Subcutaneous abdominal adipose tissue (tissue), 5 donors: Measurements from ENCODE around the gene RAB15.

Source experiments
- H3K27ac ChIP-seq: one replicate; pipeline ENCODE4 v1.7.0; 2013; ENCODE audit warnings: low read depth, mild to moderate bottlenecking, inconsistent platforms, low read length, moderate library complexity
- H3K27me3 ChIP-seq, 5 donors: one replicate each; pipeline ENCODE4 v1.7.0; 2013; ENCODE audit warnings: low read length in 5 of 5, inconsistent platforms in 1 of 5; ENCODE audit not compliant: control insufficient read depth in 5 of 5, insufficient read depth in 4 of 5
- H3K36me3 ChIP-seq, 5 donors: one replicate each; pipeline ENCODE4 v1.7.0; 2013; ENCODE audit warnings: low read length in 5 of 5; ENCODE audit not compliant: control insufficient read depth in 5 of 5, insufficient read depth in 5 of 5
- H3K4me1 ChIP-seq, 5 donors: one replicate each; pipeline ENCODE4 v1.7.0; 2013; ENCODE audit warnings: low read length in 5 of 5, mild to moderate bottlenecking in 3 of 5, moderate library complexity in 1 of 5; ENCODE audit not compliant: control insufficient read depth in 5 of 5, insufficient read depth in 5 of 5
- H3K4me3 ChIP-seq, 5 donors: one replicate each; pipeline ENCODE4 v1.7.0; 2013; ENCODE audit warnings: low read length in 5 of 5, low read depth in 1 of 5
- H3K9ac ChIP-seq, 5 donors: one replicate each; pipeline ENCODE4 v1.7.0; 2013; ENCODE audit warnings: low read length in 5 of 5, mild to moderate bottlenecking in 4 of 5, moderate library complexity in 3 of 5
- H3K9me3 ChIP-seq, 5 donors: one replicate each; pipeline ENCODE4 v1.7.0; 2013; ENCODE audit warnings: low read length in 5 of 5; ENCODE audit not compliant: control insufficient read depth in 5 of 5
- donor health status: healthy.
- donor health status: healthy.
- donor health status: healthy.
- donor health status: healthy.
- donor health status: healthy.

RAB15 gene

DNA sequence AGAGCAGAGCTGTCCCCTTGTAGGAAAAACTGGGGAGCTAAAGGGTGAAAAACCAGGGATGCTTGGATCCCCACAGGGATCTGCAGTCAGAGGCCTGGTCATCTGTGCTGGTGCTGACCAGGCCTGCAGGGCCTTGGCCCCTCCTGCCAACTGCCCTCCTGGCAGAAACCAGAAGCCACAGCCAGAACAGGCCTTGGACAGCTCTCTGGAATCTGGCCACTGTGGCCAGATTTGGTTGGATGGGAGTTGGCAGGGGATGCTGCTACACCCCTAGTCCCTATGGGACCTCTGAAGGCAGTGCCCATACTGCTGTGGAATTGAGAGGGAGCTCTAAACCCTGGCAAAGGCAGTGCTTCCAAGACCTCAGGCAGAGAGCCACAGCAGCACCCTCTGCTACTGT, 20.4 kb downstream of the RAB15 start:
- no peak overlapping the region for H3K27ac ChIP-seq
- no peak overlapping the region for H3K9ac ChIP-seq
- no peaks in the 10 kb centered on the region for H3K9me3 ChIP-seq
- no peaks in the 10 kb centered on the region for H3K27me3 ChIP-seq
- H3K36me3 ChIP-seq: peaks cover 0 to 34% (median 7%) of the 10 kb centered on the region in 5 donors
- no peaks in the 10 kb centered on the region for H3K4me1 ChIP-seq
- no peak overlapping the region for H3K4me3 ChIP-seq

DNA sequence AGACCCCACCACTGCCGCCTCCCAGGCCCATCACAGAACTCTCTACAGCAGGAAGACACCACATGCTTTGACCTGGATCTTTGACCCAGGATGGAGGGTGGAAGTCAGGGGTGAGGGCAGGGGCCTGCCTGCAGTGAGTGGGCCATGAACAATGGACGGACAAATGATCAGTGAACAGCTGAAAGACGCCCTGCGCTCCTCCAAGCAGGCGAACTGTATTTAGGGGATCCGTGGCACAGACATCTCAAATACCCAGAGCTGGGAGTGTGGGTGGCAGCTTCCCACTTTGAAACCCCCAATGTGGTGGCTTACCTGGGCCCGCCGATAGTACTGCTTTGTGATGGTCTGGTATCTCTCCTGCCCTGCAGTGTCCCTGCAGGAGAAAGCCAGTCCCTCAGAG, 20.8 kb downstream of the RAB15 start:
- Histone ChIP-seq H3K9me3 (no peaks in the 10 kb centered on the region), H3K9ac (no peak overlapping the region), H3K4me3 (no peak overlapping the region), H3K27me3 (no peaks in the 10 kb centered on the region), H3K4me1 (no peaks in the 10 kb centered on the region), H3K36me3 (peaks cover 0 to 35% (median 7%) of the 10 kb centered on the region in 5 donors), H3K27ac (no peak overlapping the region)

DNA sequence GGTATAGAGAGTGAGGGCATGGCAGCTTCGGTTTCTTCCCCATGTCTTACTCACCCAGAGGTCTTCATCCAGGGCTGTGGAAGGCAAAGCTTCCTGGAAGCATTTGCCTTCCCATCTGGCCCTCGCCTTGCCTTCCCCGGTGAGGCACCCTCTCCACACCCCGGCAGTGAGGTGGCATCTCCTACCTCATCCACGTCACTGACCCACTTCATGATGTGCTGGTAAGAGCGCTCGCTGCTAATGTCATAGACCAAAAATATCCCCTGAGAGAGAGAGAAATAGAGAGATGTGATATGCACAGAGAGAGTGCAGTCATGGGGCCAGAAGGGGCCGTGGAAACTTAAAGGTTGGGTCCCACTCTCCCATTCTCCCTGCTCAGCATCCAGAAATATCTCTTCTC, 21.2 kb downstream of the RAB15 start:
- no peak overlapping the region for H3K27ac ChIP-seq
- H3K4me1 ChIP-seq: no peaks in the 10 kb centered on the region
- no peaks in the 10 kb centered on the region for H3K27me3 ChIP-seq
- H3K36me3 ChIP-seq: peaks cover 0 to 39% (median 7%) of the 10 kb centered on the region in 5 donors
- H3K4me3 ChIP-seq: no peak overlapping the region
- H3K9ac ChIP-seq: no peak overlapping the region
- H3K9me3 ChIP-seq: no peaks in the 10 kb centered on the region

DNA sequence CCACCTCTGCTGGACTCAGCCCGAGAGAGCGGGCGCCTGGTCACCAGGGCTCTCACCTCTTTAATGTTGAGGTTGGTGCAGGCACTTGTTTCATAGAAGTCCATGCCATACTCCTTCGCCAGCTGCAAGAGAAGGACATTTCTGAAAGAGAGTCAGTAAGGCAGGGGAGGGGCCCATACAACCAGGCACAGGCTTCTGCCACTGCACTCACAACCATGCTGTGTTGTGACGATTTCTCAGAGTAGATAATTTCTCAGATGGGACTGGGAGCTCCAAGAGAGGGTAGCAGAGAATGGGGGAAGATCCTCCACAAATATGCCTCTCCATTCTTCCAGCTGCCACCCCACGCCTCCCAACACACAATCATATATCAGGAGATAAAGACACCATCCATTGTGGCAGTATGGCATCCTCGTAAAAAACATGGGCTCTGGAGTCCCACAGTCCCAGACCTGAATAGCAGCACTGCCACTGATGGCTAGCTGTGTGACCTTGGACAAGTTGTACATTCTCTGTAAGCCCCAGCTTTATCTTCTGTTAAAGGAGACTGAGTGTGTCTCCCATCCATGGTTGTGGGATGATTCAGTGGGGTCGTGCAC, 23.4 kb downstream of the RAB15 start:
- Histone ChIP-seq H3K27me3 (no peaks in the 10 kb centered on the region), H3K36me3 (peaks cover 0 to 38% (median 14%) of the 10 kb centered on the region in 5 donors), H3K9ac (no peak overlapping the region), H3K9me3 (no peaks in the 10 kb centered on the region), H3K27ac (no peak overlapping the region), H3K4me3 (no peak overlapping the region), H3K4me1 (peaks cover 0 to 3% (median 0%) of the 10 kb centered on the region in 5 donors)

DNA sequence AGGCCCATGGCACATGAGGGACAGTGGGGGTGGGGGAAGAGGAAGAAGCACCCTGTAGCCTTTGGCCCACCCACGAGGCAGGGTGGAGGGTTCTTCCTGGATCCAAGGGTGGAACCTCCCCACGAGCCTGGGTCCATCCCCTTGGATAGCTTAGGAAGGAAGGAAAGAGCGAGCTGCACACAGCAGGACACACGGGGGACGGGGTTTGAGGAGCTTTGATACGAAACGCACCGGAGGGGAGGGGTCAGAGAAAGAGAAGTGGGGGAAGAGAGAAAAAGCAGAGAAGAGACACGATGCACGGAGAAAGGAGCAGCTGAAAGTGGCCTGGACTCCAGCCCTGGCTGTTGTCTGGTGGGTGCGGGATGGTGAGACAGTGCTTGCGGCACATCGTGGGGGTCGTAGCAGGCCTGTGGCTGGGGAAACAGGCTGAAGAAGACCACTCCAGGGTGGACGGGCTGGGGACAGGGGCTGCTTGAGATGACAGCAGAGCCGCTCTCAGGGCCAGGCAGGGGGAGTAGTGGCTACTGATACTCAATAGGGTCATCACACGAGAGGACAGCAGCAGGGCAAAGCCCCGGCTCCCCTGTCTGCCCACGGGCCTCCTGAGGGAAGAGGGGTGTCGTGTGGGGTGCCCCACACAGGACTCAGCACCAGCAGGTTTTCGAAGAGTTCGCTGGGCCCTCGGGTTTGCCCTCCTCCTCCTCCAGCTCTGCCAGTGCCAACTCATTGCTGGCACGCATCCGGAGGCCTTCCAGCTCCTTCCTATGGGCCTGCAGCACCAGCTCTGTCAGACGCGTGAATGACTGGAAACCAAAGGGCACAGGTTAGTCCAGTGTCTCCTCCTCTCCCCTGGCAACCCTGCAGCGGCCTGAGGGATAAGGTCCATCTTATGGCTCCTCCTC, 24.2 kb downstream of the RAB15 start:
- Histone ChIP-seq H3K9me3 (no peaks in the 10 kb centered on the region), H3K4me3 (no peak overlapping the region), H3K36me3 (peaks cover 0 to 41% (median 19%) of the 10 kb centered on the region in 5 donors), H3K4me1 (peaks cover 0 to 3% (median 0%) of the 10 kb centered on the region in 5 donors), H3K27ac (no peak overlapping the region), H3K27me3 (no peaks in the 10 kb centered on the region), H3K9ac (no peak overlapping the region)

DNA sequence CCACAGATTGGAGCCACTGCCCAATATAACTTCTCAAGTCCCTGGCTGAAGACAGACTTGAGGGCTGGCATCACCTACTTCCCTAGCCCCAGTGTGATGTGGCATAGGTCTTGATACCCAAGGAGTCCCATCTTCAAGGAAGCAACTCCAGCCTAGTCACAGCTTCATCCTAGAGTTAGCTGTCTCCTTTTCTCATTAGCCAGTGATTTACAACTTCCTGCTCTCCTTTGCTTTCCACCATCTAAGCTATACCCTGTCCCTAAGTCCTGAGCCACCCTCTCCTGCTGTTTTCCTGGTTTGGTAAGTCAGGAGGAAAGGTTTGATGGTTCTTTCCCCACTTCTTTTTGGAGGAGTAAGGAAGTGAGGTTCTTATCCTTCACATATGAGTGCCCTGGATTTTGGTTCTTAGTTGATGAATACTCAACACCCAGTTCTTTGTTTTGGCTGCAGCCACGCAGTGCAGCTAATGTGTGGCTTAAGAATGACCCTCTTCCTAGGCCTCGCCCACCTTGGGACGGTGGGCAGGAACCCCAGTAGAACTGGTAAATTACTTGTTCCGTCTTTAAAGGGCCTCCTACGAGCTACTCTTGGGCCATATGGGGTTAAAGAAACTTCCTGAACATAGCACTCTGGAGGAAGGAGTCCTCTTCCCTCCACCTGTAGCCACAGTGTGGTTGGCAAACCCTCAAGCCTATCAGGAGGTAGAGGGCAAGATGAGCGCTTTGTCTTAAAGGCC, 25.7 kb downstream of the RAB15 start:
- H3K9me3 ChIP-seq: no peaks in the 10 kb centered on the region
- H3K4me3 ChIP-seq: no peak overlapping the region
- H3K27ac ChIP-seq: no peak overlapping the region
- no peak overlapping the region for H3K9ac ChIP-seq
- no peaks in the 10 kb centered on the region for H3K27me3 ChIP-seq
- peaks cover 0 to 3% (median 0%) of the 10 kb centered on the region in 5 donors for H3K4me1 ChIP-seq
- peaks cover 0 to 47% (median 19%) of the 10 kb centered on the region in 5 donors for H3K36me3 ChIP-seq

DNA sequence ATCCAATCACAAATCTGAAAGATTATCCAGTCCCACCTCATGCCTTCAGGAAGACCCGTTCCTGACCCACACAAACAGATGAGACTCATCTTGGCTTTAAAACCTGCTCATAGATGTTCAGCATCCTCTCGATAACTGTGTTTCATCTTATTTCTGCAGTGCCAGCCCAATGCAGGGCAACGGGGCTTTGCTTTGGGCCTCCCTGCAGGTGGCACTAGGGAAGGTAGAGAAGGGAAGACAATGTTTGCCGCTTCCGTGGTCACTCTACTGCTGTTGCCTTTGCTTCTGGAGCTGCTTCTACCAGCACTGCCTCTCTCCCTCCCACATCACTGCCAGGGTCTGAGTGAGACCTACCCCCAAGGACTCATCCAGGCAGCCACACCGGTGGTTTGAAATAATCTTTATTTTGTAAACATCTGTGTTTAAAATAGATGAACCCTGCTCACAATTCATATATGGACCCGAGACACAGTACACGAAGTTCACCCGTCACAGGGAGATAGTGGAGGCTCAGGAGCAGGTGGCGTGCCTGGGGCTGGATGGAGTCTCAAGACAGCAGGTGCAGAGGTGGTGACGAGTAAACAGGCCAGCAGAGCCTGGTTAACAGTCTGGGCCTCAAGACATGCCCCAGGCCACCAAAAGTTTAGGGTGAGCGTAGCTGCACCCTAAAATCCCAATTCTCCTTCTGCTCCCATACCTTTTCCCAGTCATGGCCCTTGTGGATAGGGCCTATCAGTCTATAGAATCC, 26.5 kb downstream of the RAB15 start:
- no peak overlapping the region for H3K4me3 ChIP-seq
- no peaks in the 10 kb centered on the region for H3K27me3 ChIP-seq
- peaks cover 0 to 51% (median 21%) of the 10 kb centered on the region in 5 donors for H3K36me3 ChIP-seq
- H3K27ac ChIP-seq: no peak overlapping the region
- H3K4me1 ChIP-seq: peaks cover 0 to 3% (median 0%) of the 10 kb centered on the region in 5 donors
- H3K9me3 ChIP-seq: no peaks in the 10 kb centered on the region
- no peak overlapping the region for H3K9ac ChIP-seq

DNA sequence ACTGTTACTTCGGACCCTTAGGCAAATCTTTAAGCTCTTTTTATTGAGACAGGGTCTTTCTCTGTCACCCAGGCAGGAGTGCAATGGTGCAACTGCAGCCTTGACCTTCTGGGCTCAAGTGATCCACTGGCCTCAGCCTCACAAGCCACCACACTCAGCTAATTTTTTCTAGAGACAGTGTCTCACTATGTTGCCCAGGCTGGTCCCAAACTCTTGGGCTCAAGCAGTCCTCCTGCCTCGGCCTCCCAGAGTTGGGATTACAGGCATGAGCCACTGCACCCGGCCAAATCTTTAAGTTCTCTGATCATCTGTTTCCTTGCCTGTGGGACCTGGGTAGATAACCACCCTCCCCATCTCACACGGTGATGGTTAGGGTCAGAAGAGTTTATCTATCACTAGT, 27.3 kb downstream of the RAB15 start:
- no peaks in the 10 kb centered on the region for H3K9me3 ChIP-seq
- H3K4me3 ChIP-seq: no peak overlapping the region
- H3K27me3 ChIP-seq: no peaks in the 10 kb centered on the region
- H3K36me3 ChIP-seq: peaks cover 4 to 51% (median 27%) of the 10 kb centered on the region in 5 donors
- peaks cover 0 to 3% (median 0%) of the 10 kb centered on the region in 5 donors for H3K4me1 ChIP-seq
- H3K9ac ChIP-seq: no peak overlapping the region
- H3K27ac ChIP-seq: no peak overlapping the region

DNA sequence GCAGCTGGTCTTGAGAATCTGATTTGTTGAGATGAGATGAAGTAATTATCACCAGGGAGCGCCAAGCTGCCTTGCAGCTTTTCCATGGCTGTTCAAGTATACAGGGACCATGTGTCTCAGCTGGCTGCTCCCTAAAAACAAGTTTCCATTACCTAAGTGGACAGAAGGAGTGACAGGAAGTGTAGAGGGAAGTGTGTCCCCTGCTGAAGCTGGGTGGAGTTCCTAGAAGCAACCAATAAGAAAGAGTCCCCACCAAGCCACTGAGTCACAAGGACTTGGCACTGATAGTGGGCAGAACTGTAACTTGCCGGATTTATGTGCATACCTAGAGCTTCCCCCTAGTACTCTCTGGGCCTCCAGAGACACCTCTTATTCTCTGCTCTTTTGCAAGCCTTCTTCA, 28.1 kb downstream of the RAB15 start:
- peaks cover 4 to 58% (median 27%) of the 10 kb centered on the region in 5 donors for H3K36me3 ChIP-seq
- H3K9me3 ChIP-seq: no peaks in the 10 kb centered on the region
- H3K27ac ChIP-seq: no peak overlapping the region
- H3K4me3 ChIP-seq: no peak overlapping the region
- peaks cover 0 to 3% (median 0%) of the 10 kb centered on the region in 5 donors for H3K4me1 ChIP-seq
- no peak overlapping the region for H3K9ac ChIP-seq
- no peaks in the 10 kb centered on the region for H3K27me3 ChIP-seq
